A549 (cell line): Measurements from ENCODE around the gene AGA. TPM values are rescaled to one million over a fixed set of nuclear protein-coding genes. Genes with fewer than 3 reads are reported as not detected.

Source experiments
- ATAC-seq, 2 experiments: fragments of 200-7000 bp in 1 of 2; fragments of >200 bp in 1 of 2; cut with Nextera tagmentation in 1 of 2; cut with Tn5 transposase in 1 of 2; 3 replicates each; pipeline versions ENCODE4 v1.8.0 to v1.9.1; 2018 to 2020; ENCODE audit warnings: mild to moderate bottlenecking in 1 of 2, moderate library complexity in 1 of 2
- CTCF ChIA-PET: fragments of 300-600 bp; sonication (Branson Sonifier 250); formaldehyde crosslinking; extraction: SDS; loops from one replicate; lab custom pipeline; 2021; ENCODE audit warnings: antibody characterized with exemption, inconsistent platforms; lab: Yijun Ruan, JAX
- POLR2A ChIA-PET: fragments of 350-600 bp; formaldehyde crosslinking; extraction: SDS; loops from one replicate; lab custom pipeline; 2021; ENCODE audit warnings: antibody characterized with exemption, inconsistent platforms; lab: Yijun Ruan, JAX
- DNase-seq, 2 experiments: peaks; one replicate each; pipeline versions ENCODE4 v3.0.0 to v3.0.0-alpha.2; 2011 to 2016; ENCODE audit warnings: low read depth in 1 of 2, low spot score in 1 of 2
- FAIRE-seq: peaks from 2 replicates; lab custom pipeline; 2011; peaks lifted over from hg19 to GRCh38; lab: Jason Lieb, UNC
- H3K27ac ChIP-seq, 2 experiments: fragments of >200 bp; sonication (Bioruptor Twin); formaldehyde crosslinking; 3 replicates each; pipeline ENCODE4 v1.5.1; 2016 to 2017
- H3K4me1 ChIP-seq: fragments of >200 bp; sonication (Bioruptor Twin); formaldehyde crosslinking; 3 replicates; pipeline ENCODE4 v1.6.1; 2016
- H3K4me2 ChIP-seq: fragments of >200 bp; sonication (Bioruptor Twin); formaldehyde crosslinking; 3 replicates; pipeline ENCODE4 v1.6.1; 2016
- H3K4me3 ChIP-seq: fragments of >200 bp; sonication (Bioruptor Twin); formaldehyde crosslinking; 3 replicates; pipeline ENCODE4 v1.5.1; 2016
- H3K9me3 ChIP-seq: fragments of >200 bp; sonication (Bioruptor Twin); formaldehyde crosslinking; 3 replicates; pipeline ENCODE4 v1.6.1; 2016
- BCL3 ChIP-seq: fragments of >200 bp; sonication (Bioruptor Twin); formaldehyde crosslinking; IDR thresholded peaks from 3 replicates; pipeline ENCODE4 v1.6.1; 2016
- BHLHE40 ChIP-seq: IDR thresholded peaks from 2 replicates; pipeline ENCODE4 v1.6.1; 2012; ENCODE audit warnings: low read depth, low read length, inconsistent platforms
- CEBPB ChIP-seq, 2 experiments: fragments of >200 bp in 1 of 2; sonication (Bioruptor Twin) in 1 of 2; formaldehyde crosslinking in 1 of 2; IDR thresholded peaks; 2 replicates each; pipeline ENCODE4 v1.6.1; 2012 to 2016
- E2F6 ChIP-seq: IDR thresholded peaks from 2 replicates; pipeline ENCODE4 v1.6.1; 2012; ENCODE audit warnings: low read depth, borderline replicate concordance
- FOSL2 ChIP-seq, 2 experiments: fragments of 450-650 bp in 1 of 2; fragments of >200 bp in 1 of 2; sonication (Bioruptor Twin) in 1 of 2; formaldehyde crosslinking; IDR thresholded peaks; 2 replicates each; pipeline versions ENCODE4 v1.5.0 to v1.6.1; 2016 to 2020; ENCODE audit warnings: mild to moderate bottlenecking in 1 of 2, moderate library complexity in 1 of 2
- HEYL ChIP-seq: fragments of 250-450 bp; sonication (Bioruptor Pico); IDR thresholded peaks from 2 replicates; pipeline ENCODE4 v1.8.0; 2021; ENCODE audit warnings: mild to moderate bottlenecking, moderate library complexity
- PHF8 ChIP-seq: fragments of 200-600 bp; sonication (generic); IDR thresholded peaks from 2 replicates; pipeline ENCODE4 v1.6.1; 2016; ENCODE audit warnings: low read depth, mild to moderate bottlenecking, antibody characterized with exemption, moderate library complexity, borderline replicate concordance
- RAD21 ChIP-seq, 2 experiments: fragments of >200 bp in 1 of 2; sonication (Bioruptor Twin) in 1 of 2; formaldehyde crosslinking in 1 of 2; IDR thresholded peaks in 1 of 2; conservative IDR thresholded peaks in 1 of 2; 2 replicates in 1 of 2; 3 replicates in 1 of 2; pipeline ENCODE4 v1.6.1; 2012 to 2018; ENCODE audit warnings: inconsistent platforms in 1 of 2
- RARB ChIP-seq: fragments of 250-450 bp; sonication (Bioruptor Pico); IDR thresholded peaks from 2 replicates; pipeline ENCODE4 v1.8.0; 2021; ENCODE audit warnings: mild to moderate bottlenecking, moderate library complexity
- RCOR1 ChIP-seq: fragments of 150-350 bp; IDR thresholded peaks from 2 replicates; pipeline ENCODE4 v1.6.1; 2014; ENCODE audit warnings: antibody characterized with exemption, low read length, low read depth
- REST ChIP-seq: fragments of 200-600 bp; sonication (generic); IDR thresholded peaks from 2 replicates; pipeline ENCODE4 v1.6.1; 2016; ENCODE audit warnings: antibody characterized with exemption, mild to moderate bottlenecking, moderate library complexity
- WGBS: methylation state at CpG from one replicate; pipeline ENCODE4 v1.1.6; 2017; ENCODE audit errors: missing lambda C conversion rate; 5-methylcytosine and 5-hydroxymethylcytosine counted together
- polyA plus RNA-seq, 4 experiments: library from polyadenylated mRNA; depleted of rRNA in 3 of 4; stranded (reverse); fragments of >200 nt; fragmentation: RNase III in 1 of 4; extraction: RNeasy Plus Mini Kit Qiagen cat#74134 plus additional on column Dnase treatment in 1 of 4; gene quantifications; 2 replicates in 3 of 4; 3 replicates in 1 of 4; pipeline ENCODE4 v1.2.3, GENCODE V29; 2011 to 2017

The AGA gene
- polyA plus RNA-seq, 2 of the 4 experiments (the other 2 are of a cell fraction) = 25.1 to 44.0 TPM

GRCh38 chr4:177448850-177449249 lies 6.6 kb upstream of the AGA start:
- TF ChIP-seq E2F6 (no peak), REST (no peak), FOSL2 (IDR thresholded peaks at IDR 0.05) (no peak), FOSL2 (CRISPR knock-in tag; IDR thresholded peaks at IDR 0.05) (no peak), BCL3 (no peak), RCOR1 (no peak)
- TF ChIP-seq, all 56 proteins: peak for 0
- CTCF ChIA-PET = no interaction called here
- FAIRE-seq = no peak
- ATAC-seq = no peak
- H3K27ac ChIP-seq = no peak overlapping the region
- H3K9me3 ChIP-seq = no peaks in the 10 kb centered on the region
- no peak overlapping the region for H3K4me3 ChIP-seq
- DNase-seq = no peak
- POLR2A ChIA-PET = no interaction called here
- no peak overlapping the region for H3K4me2 ChIP-seq
- no peaks in the 10 kb centered on the region for H3K4me1 ChIP-seq
- 71% methylated on average over 1 of the region's 1 CpG for WGBS

- no peak for TF ChIP-seq RARB (CRISPR knock-in tag)
- no peak overlapping the region for H3K4me2 ChIP-seq
- no peak overlapping the region for H3K4me3 ChIP-seq
- no peak overlapping the region for H3K27ac ChIP-seq
- POLR2A ChIA-PET = no interaction called here
- FAIRE-seq (no peak), ATAC-seq (no peak), DNase-seq (no peak)
- no peaks in the 10 kb centered on the region for H3K9me3 ChIP-seq
- CTCF ChIA-PET = no interaction called here
- WGBS = 56% methylated on average over 1 of the region's 1 CpG
- H3K4me1 ChIP-seq = no peaks in the 10 kb centered on the region
These were observed 5.3 kb upstream of the AGA start for GRCh38 chr4:177447417-177448004.

- ATAC-seq (no peak), DNase-seq (no peak)
- 79% methylated on average over 2 of the region's 2 CpGs for WGBS
- Histone ChIP-seq H3K4me2 (no peak overlapping the region), H3K4me3 (no peak overlapping the region), H3K9me3 (no peaks in the 10 kb centered on the region), H3K27ac (no peak overlapping the region)
- POLR2A ChIA-PET = no interaction called here
- TF ChIP-seq BHLHE40 (no peak), CEBPB (IDR thresholded peaks at IDR 0.05) (no peak), PHF8 (no peak), HEYL (CRISPR knock-in tag) (no peak), RAD21 (conservative IDR thresholded peaks at IDR 0.05 in 1 of 2, IDR thresholded peaks at IDR 0.05 in 1 of 2) (no peak)
- TF ChIP-seq, all 56 proteins: peak for 0
- H3K4me1 ChIP-seq = no peaks in the 10 kb centered on the region
- no peak for FAIRE-seq
- CTCF ChIA-PET = no interaction called here
These were observed 4.3 kb upstream of the AGA start for GRCh38 chr4:177446586-177446985.
